Measurements from ENCODE around the gene TSGA10IP.

The TSGA10IP gene

GRCh38 chr11:65968600-65969482, 23.6 kb downstream of the TSGA10IP start:
- peaks cover 11 to 79% (median 56%) of the 10 kb centered on the region in 4 experiments for H3K36me3 ChIP-seq (ENCODE audit: control insufficient read depth in 4 of 4, insufficient read depth in 4 of 4, low read length in 3 of 4)
- no peaks in the 10 kb centered on the region for H3K27me3 ChIP-seq (replicated peaks in 2 of 5; ENCODE audit: control insufficient read depth in 4 of 5, insufficient read depth in 5 of 5, low read length in 4 of 5)
- POLR2A ChIA-PET = no interaction called here
- no peak for DNase-seq
- H3K4me1 ChIP-seq (ENCODE audit: control extremely low read depth in 1 of 4, control insufficient read depth in 4 of 4, insufficient read depth in 4 of 4, low read length in 3 of 4) = peaks cover 0 to 1% (median under 1%) of the 10 kb centered on the region in 4 experiments
- H3K4me3 ChIP-seq (ENCODE audit: control insufficient read depth in 1 of 7, extremely low read depth in 1 of 7, insufficient read depth in 4 of 7, low read depth in 2 of 7, low read length in 6 of 7) = no peak overlapping the region
- H3K27ac ChIP-seq (ENCODE audit: insufficient read depth in 1 of 2, low read depth in 1 of 2, low read length in 2 of 2, poor library complexity in 1 of 2, severe bottlenecking in 2 of 2) = no peak overlapping the region
- no peaks in the 10 kb centered on the region for H3K9me3 ChIP-seq (ENCODE audit: control extremely low read depth in 1 of 5, control insufficient read depth in 4 of 5, insufficient read depth in 2 of 5, low read depth in 1 of 5, low read length in 4 of 5)
- WGBS (ENCODE audit: insufficient coverage) = 95% methylated on average over 12 of the region's 15 CpGs
- CTCF ChIA-PET = no interaction called here

DNA sequence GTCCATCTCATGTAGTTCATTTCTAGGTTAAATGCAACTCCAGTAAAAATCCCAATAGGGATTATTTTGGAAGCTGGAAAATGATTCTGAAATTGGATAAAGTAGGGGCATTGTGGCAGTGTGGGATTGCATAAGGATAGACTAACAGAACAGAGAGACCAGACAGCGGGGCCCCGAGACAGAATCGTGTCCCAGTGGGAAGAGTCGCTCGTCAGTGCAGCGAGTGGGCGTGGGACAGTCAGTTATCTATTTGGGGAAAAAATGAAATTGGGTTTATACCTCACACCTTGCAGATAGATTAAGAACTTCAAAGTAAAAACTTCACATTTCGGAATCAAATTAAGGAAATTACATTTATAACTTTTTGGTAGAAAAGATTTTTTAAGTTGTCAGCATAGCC, 26.8 kb downstream of the TSGA10IP start:
- no peak overlapping the region for H3K27ac ChIP-seq (ENCODE audit: insufficient read depth in 1 of 2, low read depth in 1 of 2, low read length in 2 of 2, poor library complexity in 1 of 2, severe bottlenecking in 2 of 2)
- no peaks in the 10 kb centered on the region for H3K9me3 ChIP-seq (ENCODE audit: control extremely low read depth in 1 of 5, control insufficient read depth in 4 of 5, insufficient read depth in 2 of 5, low read depth in 1 of 5, low read length in 4 of 5)
- H3K36me3 ChIP-seq (ENCODE audit: control insufficient read depth in 4 of 4, insufficient read depth in 4 of 4, low read length in 3 of 4) = peaks cover 15 to 61% (median 41%) of the 10 kb centered on the region in 4 experiments
- no peaks in the 10 kb centered on the region for H3K27me3 ChIP-seq (replicated peaks in 2 of 5; ENCODE audit: control insufficient read depth in 4 of 5, insufficient read depth in 5 of 5, low read length in 4 of 5)
- no peaks in the 10 kb centered on the region for H3K4me1 ChIP-seq (ENCODE audit: control extremely low read depth in 1 of 4, control insufficient read depth in 4 of 4, insufficient read depth in 4 of 4, low read length in 3 of 4)
- DNase-seq = no peak
- ChIA-PET CTCF (interaction anchor here (0.9 to 1.3 kb wide), 3 partner anchors 9 to 88 kb away, joined by 3 to 4 read pairs (median 3); no protein-coding TSS in a partner anchor), POLR2A (interaction anchor here (0.9 kb wide), 1 partner anchor 9 kb away, joined by 4 read pairs; no protein-coding TSS in a partner anchor)
- 100% methylated on average over 3 of the region's 8 CpGs for WGBS (ENCODE audit: insufficient coverage)
- H3K4me3 ChIP-seq (ENCODE audit: control insufficient read depth in 1 of 7, extremely low read depth in 1 of 7, insufficient read depth in 4 of 7, low read depth in 2 of 7, low read length in 6 of 7) = no peak overlapping the region

DNA sequence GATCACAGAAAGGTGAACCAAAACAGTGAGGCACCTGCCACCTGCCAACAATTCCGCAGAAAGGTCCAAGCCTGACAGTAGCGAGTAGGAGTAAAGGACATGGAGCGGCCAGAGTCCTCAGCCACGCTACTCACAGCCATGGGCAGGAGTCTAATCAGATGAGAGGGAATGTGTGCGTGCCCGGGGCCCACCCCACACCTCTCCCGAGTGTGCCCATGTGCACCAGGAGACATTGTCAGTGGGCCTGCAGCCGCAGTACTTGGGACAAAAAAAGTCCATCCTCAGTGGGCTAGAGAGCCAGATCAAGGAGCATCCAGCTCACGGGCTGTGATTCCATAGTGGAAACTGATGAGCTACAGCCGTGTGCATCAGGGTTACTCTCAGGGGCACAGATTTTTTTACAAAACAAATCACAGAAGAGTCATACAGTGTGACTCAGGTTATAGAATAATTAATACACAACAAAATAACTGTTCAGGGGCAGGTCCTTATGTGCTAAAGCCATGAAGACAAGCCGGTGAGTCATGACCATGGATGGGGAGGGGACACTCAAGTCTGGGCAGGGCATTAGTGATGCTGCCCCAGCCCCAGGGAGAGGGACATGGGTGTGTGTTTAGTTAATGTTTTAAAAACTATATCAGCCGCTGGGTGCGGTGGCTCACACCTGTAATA, 28.3 kb downstream of the TSGA10IP start:
- DNase-seq = no peak
- Histone ChIP-seq H3K27ac (ENCODE audit: insufficient read depth in 1 of 2, low read depth in 1 of 2, low read length in 2 of 2, poor library complexity in 1 of 2, severe bottlenecking in 2 of 2) (no peak overlapping the region), H3K4me3 (ENCODE audit: control insufficient read depth in 1 of 7, extremely low read depth in 1 of 7, insufficient read depth in 4 of 7, low read depth in 2 of 7, low read length in 6 of 7) (no peak overlapping the region), H3K36me3 (ENCODE audit: control insufficient read depth in 4 of 4, insufficient read depth in 4 of 4, low read length in 3 of 4) (peaks cover 15 to 61% (median 42%) of the 10 kb centered on the region in 4 experiments), H3K27me3 (replicated peaks in 2 of 5; ENCODE audit: control insufficient read depth in 4 of 5, insufficient read depth in 5 of 5, low read length in 4 of 5) (no peaks in the 10 kb centered on the region), H3K9me3 (ENCODE audit: control extremely low read depth in 1 of 5, control insufficient read depth in 4 of 5, insufficient read depth in 2 of 5, low read depth in 1 of 5, low read length in 4 of 5) (no peaks in the 10 kb centered on the region), H3K4me1 (ENCODE audit: control extremely low read depth in 1 of 4, control insufficient read depth in 4 of 4, insufficient read depth in 4 of 4, low read length in 3 of 4) (no peaks in the 10 kb centered on the region)
- CTCF ChIA-PET = no interaction called here
- 92% methylated on average over 8 of the region's 13 CpGs for WGBS (ENCODE audit: insufficient coverage)
- POLR2A ChIA-PET = no interaction called here

GRCh38 chr11:65975771-65976170, 30.5 kb downstream of the TSGA10IP start:
- ChIA-PET POLR2A (interaction anchor here (0.8 kb wide), 1 partner anchor 84 kb away, joined by 7 read pairs; no protein-coding TSS in a partner anchor), CTCF (no interaction called here)
- peaks cover 9 to 55% (median 39%) of the 10 kb centered on the region in 4 experiments for H3K36me3 ChIP-seq (ENCODE audit: control insufficient read depth in 4 of 4, insufficient read depth in 4 of 4, low read length in 3 of 4)

GRCh38 chr11:65976216-65977176, 31.2 kb downstream of the TSGA10IP start:
- Histone ChIP-seq H3K9me3 (ENCODE audit: control extremely low read depth in 1 of 5, control insufficient read depth in 4 of 5, insufficient read depth in 2 of 5, low read depth in 1 of 5, low read length in 4 of 5) (no peaks in the 10 kb centered on the region), H3K36me3 (ENCODE audit: control insufficient read depth in 4 of 4, insufficient read depth in 4 of 4, low read length in 3 of 4) (peaks cover 9 to 55% (median 39%) of the 10 kb centered on the region in 4 experiments), H3K4me1 (ENCODE audit: control extremely low read depth in 1 of 4, control insufficient read depth in 4 of 4, insufficient read depth in 4 of 4, low read length in 3 of 4) (no peaks in the 10 kb centered on the region), H3K4me3 (ENCODE audit: control insufficient read depth in 1 of 7, extremely low read depth in 1 of 7, insufficient read depth in 4 of 7, low read depth in 2 of 7, low read length in 6 of 7) (no peak overlapping the region), H3K27me3 (replicated peaks in 2 of 5; ENCODE audit: control insufficient read depth in 4 of 5, insufficient read depth in 5 of 5, low read length in 4 of 5) (no peaks in the 10 kb centered on the region), H3K27ac (ENCODE audit: insufficient read depth in 1 of 2, low read depth in 1 of 2, low read length in 2 of 2, poor library complexity in 1 of 2, severe bottlenecking in 2 of 2) (no peak overlapping the region)
- 93% methylated on average over 39 of the region's 43 CpGs for WGBS (ENCODE audit: insufficient coverage)
- POLR2A ChIA-PET = no interaction called here
- no peak for DNase-seq
- CTCF ChIA-PET = interaction anchor here (1.4 kb wide), 1 partner anchor 69 kb away, joined by 3 read pairs; no protein-coding TSS in a partner anchor

More at GRCh38 chr11:65975771-65976170, 30.5 kb downstream of the TSGA10IP start:
- no peaks in the 10 kb centered on the region for H3K4me1 ChIP-seq (ENCODE audit: control extremely low read depth in 1 of 4, control insufficient read depth in 4 of 4, insufficient read depth in 4 of 4, low read length in 3 of 4)
- no peak overlapping the region for H3K4me3 ChIP-seq (ENCODE audit: control insufficient read depth in 1 of 7, extremely low read depth in 1 of 7, insufficient read depth in 4 of 7, low read depth in 2 of 7, low read length in 6 of 7)
- no peak overlapping the region for H3K27ac ChIP-seq (ENCODE audit: insufficient read depth in 1 of 2, low read depth in 1 of 2, low read length in 2 of 2, poor library complexity in 1 of 2, severe bottlenecking in 2 of 2)
- no peaks in the 10 kb centered on the region for H3K9me3 ChIP-seq (ENCODE audit: control extremely low read depth in 1 of 5, control insufficient read depth in 4 of 5, insufficient read depth in 2 of 5, low read depth in 1 of 5, low read length in 4 of 5)
- no peaks in the 10 kb centered on the region for H3K27me3 ChIP-seq (replicated peaks in 2 of 5; ENCODE audit: control insufficient read depth in 4 of 5, insufficient read depth in 5 of 5, low read length in 4 of 5)
- WGBS (ENCODE audit: insufficient coverage) = 96% methylated on average over 9 of the region's 9 CpGs
- DNase-seq = no peak

DNA sequence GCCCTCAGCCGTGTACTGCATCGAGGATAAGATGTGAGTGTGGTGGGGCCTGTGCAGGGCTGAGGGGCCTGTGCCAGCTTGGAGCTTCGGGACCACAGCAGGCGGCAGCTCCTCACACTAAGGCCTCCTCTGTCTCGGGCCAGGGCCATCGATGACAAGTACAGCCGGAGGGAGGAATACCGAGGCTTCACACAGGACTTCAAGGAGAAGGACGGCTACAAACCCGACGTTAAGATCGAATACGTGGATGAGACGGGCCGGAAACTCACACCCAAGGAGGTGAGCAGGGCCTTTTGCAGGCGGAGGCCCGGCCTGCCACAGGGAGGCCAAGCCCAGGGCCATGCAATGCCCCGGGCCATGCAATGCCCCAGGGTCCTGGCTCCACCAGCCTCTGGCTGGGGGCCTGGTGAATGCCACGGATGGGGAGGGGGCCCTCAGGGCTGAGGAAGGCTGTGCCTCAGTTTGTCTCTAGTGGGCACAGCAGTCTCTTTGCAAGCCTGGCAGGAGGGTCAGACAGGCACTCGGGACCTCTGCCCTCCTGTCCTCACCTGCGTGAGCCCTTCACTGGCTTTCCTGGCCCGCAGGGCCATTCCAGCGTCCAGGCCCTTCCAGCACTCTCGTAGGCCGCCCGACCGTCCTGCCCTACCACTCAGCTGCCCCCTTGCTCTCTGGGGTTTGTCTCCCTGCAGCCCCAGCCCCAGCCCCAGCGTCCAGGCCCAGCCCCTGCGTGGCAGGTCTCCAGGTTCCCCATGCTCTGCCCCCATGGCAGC, 32.5 kb downstream of the TSGA10IP start:
- H3K4me3 ChIP-seq (ENCODE audit: control insufficient read depth in 1 of 7, extremely low read depth in 1 of 7, insufficient read depth in 4 of 7, low read depth in 2 of 7, low read length in 6 of 7) = no peak overlapping the region
- CTCF ChIA-PET = interaction anchor here (1.4 kb wide), 1 partner anchor 67 kb away, joined by 3 read pairs; no protein-coding TSS in a partner anchor

More for the DNA sequence above, 32.5 kb downstream of the TSGA10IP start:
- POLR2A ChIA-PET = no interaction called here
- Histone ChIP-seq H3K36me3 (ENCODE audit: control insufficient read depth in 4 of 4, insufficient read depth in 4 of 4, low read length in 3 of 4) (peaks cover 6 to 55% (median 37%) of the 10 kb centered on the region in 4 experiments), H3K27ac (ENCODE audit: insufficient read depth in 1 of 2, low read depth in 1 of 2, low read length in 2 of 2, poor library complexity in 1 of 2, severe bottlenecking in 2 of 2) (no peak overlapping the region), H3K4me1 (ENCODE audit: control extremely low read depth in 1 of 4, control insufficient read depth in 4 of 4, insufficient read depth in 4 of 4, low read length in 3 of 4) (no peaks in the 10 kb centered on the region), H3K27me3 (replicated peaks in 2 of 5; ENCODE audit: control insufficient read depth in 4 of 5, insufficient read depth in 5 of 5, low read length in 4 of 5) (no peaks in the 10 kb centered on the region), H3K9me3 (ENCODE audit: control extremely low read depth in 1 of 5, control insufficient read depth in 4 of 5, insufficient read depth in 2 of 5, low read depth in 1 of 5, low read length in 4 of 5) (no peaks in the 10 kb centered on the region)
- DNase-seq = no peak
- WGBS (ENCODE audit: insufficient coverage) = 97% methylated on average over 24 of the region's 29 CpGs

All from common myeloid progenitor, CD34-positive (primary cell).